Ascending aorta (tissue), 2 donors: Measurements from ENCODE around the gene HDAC9. TPM values are rescaled to one million over a fixed set of nuclear protein-coding genes. Genes with fewer than 3 reads are reported as not detected.
A peak's percentile ranks its signal among the peaks of the same experiment; 100 is the strongest.

Source experiments
- DNase-seq, 2 donors: peaks; one replicate each; pipeline ENCODE4 v3.0.0-alpha.2; 2019; ENCODE audit warnings: low spot score in 2 of 2
- H3K27ac ChIP-seq, 2 donors: fragments of 200-600 bp; sonication (generic); one replicate each; pipeline ENCODE4 v1.5.1; 2016 to 2017; ENCODE audit warnings: mild to moderate bottlenecking in 1 of 2
- H3K27me3 ChIP-seq: fragments of 200-600 bp; sonication (generic); one replicate; pipeline ENCODE4 v1.5.1; 2017
- H3K36me3 ChIP-seq, 2 donors: fragments of 200-600 bp; sonication (generic); one replicate each; pipeline ENCODE4 v1.5.1; 2016
- H3K4me1 ChIP-seq, 2 donors: fragments of 200-600 bp; sonication (generic); one replicate each; pipeline ENCODE4 v1.5.1; 2016 to 2017; ENCODE audit warnings: mild to moderate bottlenecking in 1 of 2
- H3K4me3 ChIP-seq, 2 donors: fragments of 200-600 bp; sonication (generic); one replicate each; pipeline ENCODE4 v1.5.1; 2016 to 2017; ENCODE audit warnings: mild to moderate bottlenecking in 1 of 2
- H3K9me3 ChIP-seq, 2 donors: fragments of 200-600 bp; sonication (generic); one replicate each; pipeline ENCODE4 v1.5.1; 2016
- intact Hi-C: fragments of 100-400 bp; cut with DNase I; formaldehyde crosslinking; loops from one replicate; pipeline ENCODE4 v1.15.1; 2023
- total RNA-seq: library from RNA; depleted of rRNA; stranded (reverse); fragments of >200 nt; gene quantifications from one replicate; pipeline ENCODE4 v1.1.0, GENCODE V29; 2016
- TF ChIP-seq, protein P1 (sequence below), 3 experiments: fragments of 200-600 bp in 2 of 3; fragments of 450-650 bp in 1 of 3; sonication (generic) in 2 of 3; IDR thresholded peaks; one replicate each; pipeline ENCODE4 v1.5.1; 2016 to 2019; ENCODE audit warnings: antibody characterized with exemption in 3 of 3, mild to moderate bottlenecking in 1 of 3, moderate library complexity in 1 of 3

HDAC9 gene
- total RNA-seq, 1 donor from 2014 or later, result 33.4 TPM

DNA sequence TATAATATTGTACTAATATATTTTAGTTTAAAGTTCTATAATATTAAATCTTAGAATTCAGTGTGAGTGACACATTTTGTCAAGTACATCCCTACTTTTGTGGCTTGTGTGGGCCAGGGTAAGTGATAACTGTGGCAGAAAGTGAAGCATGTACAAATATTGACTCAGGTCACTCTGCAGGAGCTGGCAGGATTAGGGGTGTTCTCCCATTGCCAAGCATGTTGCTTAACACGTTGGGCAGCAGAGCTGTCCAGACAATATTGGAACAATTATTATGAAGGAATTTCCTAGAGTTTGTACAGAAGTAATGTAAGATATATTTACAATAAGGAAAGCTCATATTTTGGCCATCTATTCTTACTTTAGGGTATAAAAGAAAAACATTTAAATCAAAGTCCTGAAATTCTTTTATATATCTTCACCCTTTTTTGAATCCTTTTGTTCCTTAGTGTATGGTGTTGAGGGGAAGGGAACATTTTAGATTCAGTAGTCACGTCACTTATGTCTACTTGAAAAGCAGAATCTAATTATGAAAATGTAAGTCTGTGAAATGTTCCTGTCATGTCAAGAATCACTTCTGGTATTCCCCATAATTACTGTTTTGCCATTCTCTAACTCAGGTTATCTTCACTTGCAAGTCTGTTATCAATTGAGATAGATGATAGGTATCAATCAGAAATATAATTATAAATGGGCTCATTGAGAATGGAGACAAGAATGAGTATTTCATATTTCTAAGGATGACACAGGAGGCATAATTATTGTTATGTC is 4.0 kb downstream of the HDAC9 start:
- peak overlapping the region; percentile 67 to 78 for H3K27ac ChIP-seq
- no peaks in the 10 kb centered on the region for H3K36me3 ChIP-seq
- peak in 1 of 2 donors; percentile 79 for DNase-seq
- no peak overlapping the region for H3K4me3 ChIP-seq
- H3K9me3 ChIP-seq, result no peaks in the 10 kb centered on the region
- H3K27me3 ChIP-seq, result no peaks in the 10 kb centered on the region
- H3K4me1 ChIP-seq, result peaks cover 4 to 28% of the 10 kb centered on the region in 2 donors
- TF ChIP-seq, protein P1, sequence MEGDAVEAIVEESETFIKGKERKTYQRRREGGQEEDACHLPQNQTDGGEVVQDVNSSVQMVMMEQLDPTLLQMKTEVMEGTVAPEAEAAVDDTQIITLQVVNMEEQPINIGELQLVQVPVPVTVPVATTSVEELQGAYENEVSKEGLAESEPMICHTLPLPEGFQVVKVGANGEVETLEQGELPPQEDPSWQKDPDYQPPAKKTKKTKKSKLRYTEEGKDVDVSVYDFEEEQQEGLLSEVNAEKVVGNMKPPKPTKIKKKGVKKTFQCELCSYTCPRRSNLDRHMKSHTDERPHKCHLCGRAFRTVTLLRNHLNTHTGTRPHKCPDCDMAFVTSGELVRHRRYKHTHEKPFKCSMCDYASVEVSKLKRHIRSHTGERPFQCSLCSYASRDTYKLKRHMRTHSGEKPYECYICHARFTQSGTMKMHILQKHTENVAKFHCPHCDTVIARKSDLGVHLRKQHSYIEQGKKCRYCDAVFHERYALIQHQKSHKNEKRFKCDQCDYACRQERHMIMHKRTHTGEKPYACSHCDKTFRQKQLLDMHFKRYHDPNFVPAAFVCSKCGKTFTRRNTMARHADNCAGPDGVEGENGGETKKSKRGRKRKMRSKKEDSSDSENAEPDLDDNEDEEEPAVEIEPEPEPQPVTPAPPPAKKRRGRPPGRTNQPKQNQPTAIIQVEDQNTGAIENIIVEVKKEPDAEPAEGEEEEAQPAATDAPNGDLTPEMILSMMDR (IDR thresholded peaks at IDR 0.05), result no peak
- intact Hi-C loops, result loop anchor here (5.0 to 10.0 kb wide), 6 partner anchors 58 to 615 kb away; partner anchors contain the start of gene TWIST1

DNA sequence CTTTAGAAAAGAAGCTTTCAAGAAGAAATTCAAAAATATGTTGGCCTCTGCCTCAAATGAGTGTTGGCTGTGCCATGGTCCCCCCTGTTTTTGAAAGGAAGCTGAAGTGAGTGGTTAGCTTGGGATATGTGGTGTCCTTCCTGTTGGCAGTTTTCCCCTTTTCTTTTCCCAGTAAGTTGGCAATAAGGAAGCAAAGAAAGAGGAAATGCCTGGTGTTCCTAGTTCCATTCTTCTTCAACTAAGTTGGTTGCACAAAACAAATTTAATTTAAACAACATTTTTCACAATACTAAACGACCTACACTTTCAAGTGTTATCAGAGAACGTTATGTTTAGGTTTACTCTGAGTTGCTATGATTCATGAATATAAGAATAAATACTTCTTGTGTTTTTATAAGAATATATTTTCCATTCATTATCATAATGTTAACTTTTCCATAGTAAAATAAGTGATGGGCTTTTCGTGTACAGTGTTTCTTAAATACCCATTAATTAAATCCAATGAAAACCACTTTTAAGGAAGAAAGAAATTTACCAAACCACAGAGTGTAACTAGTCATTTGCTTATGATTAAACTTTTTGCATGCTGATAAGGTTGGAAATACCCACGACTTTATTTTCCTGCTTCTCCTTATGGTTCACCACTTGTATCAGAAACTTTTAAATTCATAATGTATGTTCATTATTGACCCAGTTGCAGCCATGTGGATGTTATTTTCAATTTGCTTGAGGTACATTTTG is 7.7 kb downstream of the HDAC9 start:
- TF ChIP-seq, protein P1 (IDR thresholded peaks at IDR 0.05), result no peak
- Histone ChIP-seq H3K9me3 (no peaks in the 10 kb centered on the region), H3K4me3 (no peak overlapping the region), H3K36me3 (no peaks in the 10 kb centered on the region), H3K4me1 (peaks cover 4 to 35% of the 10 kb centered on the region in 2 donors), H3K27ac (peak overlapping the region; percentile 47 to 78), H3K27me3 (no peaks in the 10 kb centered on the region)
- DNase-seq, result no peak
- intact Hi-C loops, result no loop called here

DNA sequence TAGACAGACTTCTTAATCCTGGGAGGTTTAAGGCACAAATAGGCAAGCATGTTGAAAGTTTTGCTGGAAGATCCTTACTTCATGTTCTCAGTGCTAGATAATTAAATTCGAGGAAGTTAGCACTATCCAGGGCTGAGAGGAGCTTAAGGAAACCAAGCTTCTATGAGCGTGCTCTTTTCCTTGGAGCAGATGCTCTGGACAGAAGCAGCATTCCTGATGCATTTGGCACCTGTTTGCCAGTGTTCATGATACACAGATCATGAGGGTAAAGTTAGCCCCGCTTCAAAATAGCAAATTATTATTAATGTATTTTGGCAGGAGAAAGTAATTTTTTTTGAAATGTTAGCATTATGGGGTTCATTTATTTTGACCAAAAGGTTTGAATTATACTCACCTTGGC is 9.4 kb downstream of the HDAC9 start:
- Histone ChIP-seq H3K27ac (peak overlapping the region; percentile 68 to 85), H3K9me3 (no peaks in the 10 kb centered on the region), H3K4me3 (no peak overlapping the region), H3K27me3 (no peaks in the 10 kb centered on the region), H3K4me1 (peaks cover 4 to 29% of the 10 kb centered on the region in 2 donors), H3K36me3 (no peaks in the 10 kb centered on the region)
- no peak for DNase-seq
- intact Hi-C loops, result no loop called here
- TF ChIP-seq, protein P1 (IDR thresholded peaks at IDR 0.05), result no peak

DNA sequence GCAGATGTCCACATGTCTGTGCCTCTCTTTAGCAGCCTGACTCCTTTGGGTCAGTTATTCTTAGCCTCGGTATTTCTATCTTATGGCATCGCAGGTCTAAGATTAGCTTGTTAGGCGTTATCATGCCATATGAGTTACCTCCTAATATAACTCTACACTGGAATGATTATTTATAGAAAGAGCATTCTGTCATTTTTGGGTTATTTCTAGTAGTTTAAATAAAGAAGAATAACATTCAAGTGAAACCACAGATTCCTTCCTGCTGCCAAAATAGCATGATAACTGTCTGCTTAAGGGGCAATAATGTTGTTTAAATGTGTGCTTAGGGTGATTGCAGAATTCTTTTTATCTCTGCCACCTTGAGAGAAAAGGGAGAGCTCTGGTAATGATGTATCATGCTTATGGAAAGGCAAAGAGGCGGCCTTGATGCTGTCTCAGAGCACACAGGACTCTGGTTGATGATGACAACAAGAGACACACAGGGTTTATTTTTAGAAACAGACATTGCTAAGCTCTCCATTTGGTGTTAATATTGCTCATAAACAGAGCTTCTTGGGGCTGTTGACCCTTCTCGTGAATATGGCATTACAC is 10.4 kb downstream of the HDAC9 start:
- Histone ChIP-seq H3K9me3 (no peaks in the 10 kb centered on the region), H3K4me3 (peak overlapping the region in 1 of 2 donors; percentile 38), H3K27me3 (no peaks in the 10 kb centered on the region), H3K4me1 (peaks cover 3 to 22% of the 10 kb centered on the region in 2 donors), H3K36me3 (no peaks in the 10 kb centered on the region), H3K27ac (peak overlapping the region; percentile 68 to 85)
- no peak for DNase-seq
- intact Hi-C loops, result no loop called here
- TF ChIP-seq, protein P1 (IDR thresholded peaks at IDR 0.05), result no peak

DNA sequence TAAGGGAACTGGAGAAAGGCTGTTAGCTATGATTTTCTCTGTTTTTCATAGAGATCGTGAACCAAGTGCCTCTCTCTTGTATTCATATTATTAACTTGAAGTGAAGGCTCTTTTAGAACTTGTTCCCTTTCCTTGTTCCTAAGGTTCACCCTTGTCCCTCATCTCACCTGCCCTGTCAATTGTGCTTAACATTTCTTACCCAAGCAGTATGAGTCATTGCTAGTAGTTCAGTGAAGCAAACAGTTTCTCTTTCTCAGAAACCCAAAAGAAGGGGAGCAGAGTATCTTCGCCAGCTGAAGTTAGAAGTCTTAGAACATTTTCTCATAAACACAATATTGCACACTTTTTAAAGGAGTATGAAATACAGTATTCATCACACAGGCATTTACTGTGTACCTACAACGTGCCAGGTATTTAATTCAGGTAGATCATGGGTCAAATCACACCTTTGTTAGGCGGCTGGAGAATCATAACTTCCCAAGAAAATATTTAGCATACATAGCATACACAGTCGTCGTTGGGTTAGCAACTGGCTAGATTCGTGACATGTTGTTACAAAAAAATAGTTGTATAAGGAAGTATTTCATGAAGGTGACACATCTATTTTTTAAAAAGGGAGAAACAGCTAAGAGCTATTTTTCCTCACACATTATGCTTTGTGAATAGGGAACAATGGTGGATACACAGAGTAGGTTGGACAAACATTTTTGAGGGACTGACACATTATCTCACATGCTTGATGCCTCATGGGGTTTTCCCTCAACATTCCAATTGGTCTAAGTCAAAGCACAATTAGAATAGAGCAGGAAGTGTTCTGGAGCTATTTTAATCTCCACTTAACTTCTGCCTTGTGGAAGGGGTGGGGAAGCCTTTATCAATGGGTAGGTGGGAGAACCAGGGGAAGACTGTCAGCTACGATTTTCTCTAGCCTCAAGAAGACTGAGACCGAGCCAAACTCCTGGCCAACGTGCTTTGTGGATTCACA is 13.2 kb downstream of the HDAC9 start:
- no peaks in the 10 kb centered on the region for H3K27me3 ChIP-seq
- DNase-seq, result peak in 1 of 2 donors; percentile 70
- H3K4me1 ChIP-seq, result peaks cover 0 to 21% of the 10 kb centered on the region in 2 donors
- H3K4me3 ChIP-seq, result peak overlapping the region; percentile 34 to 54
- no peaks in the 10 kb centered on the region for H3K36me3 ChIP-seq
- peak overlapping the region; percentile 86 to 91 for H3K27ac ChIP-seq
- intact Hi-C loops, result no loop called here
- no peaks in the 10 kb centered on the region for H3K9me3 ChIP-seq
- TF ChIP-seq, protein P1 (IDR thresholded peaks at IDR 0.05), result no peak
